Aorta (tissue), 5 donors: ENCODE measurements around the gene CNOT6L. TPM values are rescaled to one million over a fixed set of nuclear protein-coding genes. Genes with fewer than 3 reads are reported as not detected.

Source experiments
- ATAC-seq: fragments of 200-7000 bp; cut with Tn5 transposase; one replicate; pipeline ENCODE4 v1.9.1; 2022; ENCODE audit warnings: moderate library complexity; ENCODE audit not compliant: low FRiP score
- DNase-seq, 2 donors: peaks; one replicate each; pipeline ENCODE4 v3.0.0-alpha.2; 2020
- H3K27ac ChIP-seq, 2 donors: one replicate each; pipeline ENCODE4 v1.5.1; 2013; ENCODE audit warnings: low read length in 2 of 2, mild to moderate bottlenecking in 2 of 2, moderate library complexity in 2 of 2, control low read depth in 1 of 2, inconsistent platforms in 1 of 2, low read depth in 1 of 2
- H3K27me3 ChIP-seq, 2 donors: one replicate each; pipeline ENCODE4 v1.6.1; 2013; ENCODE audit warnings: control low read depth in 1 of 2, low read length in 1 of 2, mild to moderate bottlenecking in 1 of 2, moderate library complexity in 1 of 2; ENCODE audit not compliant: insufficient read depth in 2 of 2, control insufficient read depth in 1 of 2
- H3K36me3 ChIP-seq, 2 donors: one replicate each; pipeline ENCODE4 v1.6.1; 2013; ENCODE audit warnings: control low read depth in 1 of 2, low read length in 1 of 2, mild to moderate bottlenecking in 1 of 2; ENCODE audit not compliant: insufficient read depth in 2 of 2, control insufficient read depth in 1 of 2
- H3K4me1 ChIP-seq, 2 donors: one replicate each; pipeline ENCODE4 v1.6.1; 2013; ENCODE audit warnings: low read length in 2 of 2, control low read depth in 1 of 2, mild to moderate bottlenecking in 1 of 2, moderate library complexity in 1 of 2; ENCODE audit not compliant: insufficient read depth in 2 of 2, control insufficient read depth in 1 of 2
- H3K4me3 ChIP-seq, 2 donors: one replicate each; pipeline ENCODE4 v1.5.1; 2013; ENCODE audit warnings: low read length in 2 of 2, control low read depth in 1 of 2, mild to moderate bottlenecking in 1 of 2
- H3K9me3 ChIP-seq: one replicate; pipeline ENCODE4 v1.6.1; 2013; ENCODE audit warnings: mild to moderate bottlenecking, low read length; ENCODE audit not compliant: control insufficient read depth
- WGBS, 2 donors: extraction: QIAGEN DNeasy Blood & Tissue Kit; methylation state at CpG; one replicate each; pipeline ENCODE4 v1.1.7; 2013; 5-methylcytosine and 5-hydroxymethylcytosine counted together
- intact Hi-C, 2 donors: fragments of 100-400 bp; cut with DNase I; formaldehyde crosslinking; loops; one replicate each; pipeline versions ENCODE4 v1.14.2 to v1.15.0; 2022
- polyA plus RNA-seq, 2 donors: library from polyadenylated mRNA; stranded (reverse); fragments of 200-250 nt; gene quantifications; one replicate each; pipeline ENCODE4 v1.2.3, GENCODE V29; 2013
- total RNA-seq, 2 donors: library from RNA; stranded (reverse); fragmentation: NEBNext Ultra II Directional; extraction: Animal tissue kit (Norgen Biotek cat#: 25700); gene quantifications; one replicate each; pipeline ENCODE4 v1.2.1, GENCODE V29; 2021
- donor health status: healthy with polysubstance abuse.
- donor health status: Bipolar disorder and iron deficiency.
- donor health status: DM: no; HTN: no; CAD: no.
- donor health status: DM: no; HTN: no; CAD: no.
- donor health status: DM: yes; HTN: yes; CAD: no.

The CNOT6L gene
- total and polyA plus RNA-seq, 4 donors = 4.6 to 56.2 (median 24.9) TPM

GRCh38 chr4:77701121-77701520 lies 118.0 kb downstream of the CNOT6L start:
- Histone ChIP-seq H3K36me3 (no peaks in the 10 kb centered on the region), H3K27me3 (no peaks in the 10 kb centered on the region), H3K4me1 (no peaks in the 10 kb centered on the region), H3K9me3 (no peaks in the 10 kb centered on the region), H3K4me3 (no peak overlapping the region), H3K27ac (no peak overlapping the region)
- ATAC-seq = no peak
- intact Hi-C loops = no loop called here
- WGBS, 2 donors = 63 to 67% methylated on average over 2 of the region's 2 CpGs
- DNase-seq = no peak

- DNase-seq (no peak), ATAC-seq (no peak)
- intact Hi-C loops = no loop called here
- Histone ChIP-seq H3K9me3 (no peaks in the 10 kb centered on the region), H3K4me1 (no peaks in the 10 kb centered on the region), H3K27me3 (no peaks in the 10 kb centered on the region), H3K4me3 (no peak overlapping the region), H3K27ac (no peak overlapping the region), H3K36me3 (no peaks in the 10 kb centered on the region)
- WGBS, 2 donors = 19 to 24% methylated on average over 3 of the region's 3 CpGs
Observed at GRCh38 chr4:77699731-77700210, 119.4 kb downstream of the CNOT6L start.

GRCh38 chr4:77697860-77698590 lies 121.1 kb downstream of the CNOT6L start:
- Histone ChIP-seq H3K36me3 (no peaks in the 10 kb centered on the region), H3K4me1 (no peaks in the 10 kb centered on the region), H3K27me3 (no peaks in the 10 kb centered on the region), H3K27ac (no peak overlapping the region), H3K4me3 (no peak overlapping the region), H3K9me3 (no peaks in the 10 kb centered on the region)
- intact Hi-C loops = no loop called here
- ATAC-seq (no peak), DNase-seq (no peak)
- 32 to 37% methylated on average over 10 of the region's 10 CpGs for WGBS, 2 donors

GRCh38 chr4:77695774-77696173 lies 123.4 kb downstream of the CNOT6L start:
- no peak overlapping the region for H3K4me3 ChIP-seq
- 90 to 94% methylated on average over 2 of the region's 2 CpGs for WGBS, 2 donors
- no peak for DNase-seq
- no peaks in the 10 kb centered on the region for H3K27me3 ChIP-seq
- H3K9me3 ChIP-seq = no peaks in the 10 kb centered on the region
- no peak for ATAC-seq
- H3K36me3 ChIP-seq = no peaks in the 10 kb centered on the region
- H3K4me1 ChIP-seq = no peaks in the 10 kb centered on the region
- intact Hi-C loops = no loop called here
- no peak overlapping the region for H3K27ac ChIP-seq

GRCh38 chr4:77692847-77693432 lies 126.2 kb downstream of the CNOT6L start:
- no peaks in the 10 kb centered on the region for H3K4me1 ChIP-seq
- H3K36me3 ChIP-seq = no peaks in the 10 kb centered on the region
- intact Hi-C loops = no loop called here
- no peaks in the 10 kb centered on the region for H3K27me3 ChIP-seq
- no peak overlapping the region for H3K4me3 ChIP-seq
- no peak overlapping the region for H3K27ac ChIP-seq
- DNase-seq = no peak
- ATAC-seq = no peak
- 92 to 95% methylated on average over 5 of the region's 5 CpGs for WGBS, 2 donors
- no peaks in the 10 kb centered on the region for H3K9me3 ChIP-seq

GRCh38 chr4:77681792-77682191 lies 137.4 kb downstream of the CNOT6L start:
- DNase-seq = no peak
- 84 to 86% methylated on average over 11 of the region's 11 CpGs for WGBS, 2 donors

GRCh38 chr4:77676842-77677241 lies 142.3 kb downstream of the CNOT6L start:
- WGBS, 2 donors = 80 to 84% methylated on average over 3 of the region's 3 CpGs
- Histone ChIP-seq H3K27me3 (no peaks in the 10 kb centered on the region), H3K9me3 (no peaks in the 10 kb centered on the region), H3K4me3 (no peak overlapping the region), H3K27ac (no peak overlapping the region), H3K4me1 (no peaks in the 10 kb centered on the region), H3K36me3 (no peaks in the 10 kb centered on the region)
- no peak for DNase-seq
- intact Hi-C loops = no loop called here
- no peak for ATAC-seq

More at GRCh38 chr4:77681792-77682191, 137.4 kb downstream of the CNOT6L start:
- Histone ChIP-seq H3K36me3 (no peaks in the 10 kb centered on the region), H3K27me3 (no peaks in the 10 kb centered on the region), H3K27ac (no peak overlapping the region), H3K9me3 (no peaks in the 10 kb centered on the region), H3K4me3 (no peak overlapping the region), H3K4me1 (no peaks in the 10 kb centered on the region)
- intact Hi-C loops = no loop called here
- no peak for ATAC-seq

GRCh38 chr4:77671051-77671450 lies 148.1 kb downstream of the CNOT6L start:
- Histone ChIP-seq H3K27me3 (no peaks in the 10 kb centered on the region), H3K27ac (no peak overlapping the region), H3K36me3 (no peaks in the 10 kb centered on the region), H3K9me3 (no peaks in the 10 kb centered on the region), H3K4me3 (no peak overlapping the region), H3K4me1 (no peaks in the 10 kb centered on the region)
- 78 to 86% methylated on average over 4 of the region's 4 CpGs for WGBS, 2 donors
- intact Hi-C loops = no loop called here
- ATAC-seq = no peak
- no peak for DNase-seq
